DND-41 (cell line): ENCODE data around the gene MMP7.

ENCODE experiments used
- EZH2 ChIP-seq: IDR thresholded peaks from 3 replicates; pipeline ENCODE4 v1.6.1; 2012; ENCODE audit warnings: borderline replicate concordance, low read depth, mild to moderate bottlenecking, moderate library complexity, low read length, inconsistent platforms; ENCODE audit not compliant: severe bottlenecking
- TF ChIP-seq, protein P1 (sequence below): IDR thresholded peaks from 2 replicates; pipeline ENCODE4 v1.5.1; 2012; ENCODE audit warnings: borderline replicate concordance, low read length, moderate library complexity, mild to moderate bottlenecking; ENCODE audit not compliant: poor library complexity, severe bottlenecking; ENCODE audit errors: extremely low read depth

DNA sequence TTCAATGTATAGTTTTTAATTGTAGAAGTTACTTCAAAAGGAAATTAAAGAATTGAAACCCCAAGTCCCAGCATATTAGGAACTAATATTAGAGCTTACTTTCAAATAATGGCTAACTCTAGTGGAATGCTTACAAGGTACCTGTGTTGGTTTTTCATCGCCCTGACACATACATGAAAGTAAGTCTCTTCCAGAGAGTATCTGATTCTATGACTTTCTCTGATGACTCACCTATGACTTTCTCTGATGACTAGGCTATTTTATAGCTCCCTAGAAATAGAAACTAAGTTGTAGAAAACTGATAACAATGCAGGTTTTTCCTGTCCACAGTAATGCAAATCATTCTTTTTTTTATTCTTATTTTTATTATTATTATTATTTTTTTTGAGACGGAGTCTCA, 33.6 kb upstream of the MMP7 start:
- TF ChIP-seq, protein P1, sequence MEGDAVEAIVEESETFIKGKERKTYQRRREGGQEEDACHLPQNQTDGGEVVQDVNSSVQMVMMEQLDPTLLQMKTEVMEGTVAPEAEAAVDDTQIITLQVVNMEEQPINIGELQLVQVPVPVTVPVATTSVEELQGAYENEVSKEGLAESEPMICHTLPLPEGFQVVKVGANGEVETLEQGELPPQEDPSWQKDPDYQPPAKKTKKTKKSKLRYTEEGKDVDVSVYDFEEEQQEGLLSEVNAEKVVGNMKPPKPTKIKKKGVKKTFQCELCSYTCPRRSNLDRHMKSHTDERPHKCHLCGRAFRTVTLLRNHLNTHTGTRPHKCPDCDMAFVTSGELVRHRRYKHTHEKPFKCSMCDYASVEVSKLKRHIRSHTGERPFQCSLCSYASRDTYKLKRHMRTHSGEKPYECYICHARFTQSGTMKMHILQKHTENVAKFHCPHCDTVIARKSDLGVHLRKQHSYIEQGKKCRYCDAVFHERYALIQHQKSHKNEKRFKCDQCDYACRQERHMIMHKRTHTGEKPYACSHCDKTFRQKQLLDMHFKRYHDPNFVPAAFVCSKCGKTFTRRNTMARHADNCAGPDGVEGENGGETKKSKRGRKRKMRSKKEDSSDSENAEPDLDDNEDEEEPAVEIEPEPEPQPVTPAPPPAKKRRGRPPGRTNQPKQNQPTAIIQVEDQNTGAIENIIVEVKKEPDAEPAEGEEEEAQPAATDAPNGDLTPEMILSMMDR = no peak
- TF ChIP-seq EZH2 = no peak
